Neural cell (in vitro differentiated cells): ENCODE results near the gene RPRD1B. TPM values are rescaled to one million over a fixed set of nuclear protein-coding genes. Genes with fewer than 3 reads are reported as not detected.

Experiments used
- H2AFZ ChIP-seq: fragments of 200-600, 300-800 bp; sonication (generic), shearing (Covaris generic); 2 replicates; pipeline ENCODE4 v1.6.0; 2014; ENCODE audit warnings: low read depth, mild to moderate bottlenecking, antibody characterized with exemption, low read length, moderate library complexity
- H3F3A ChIP-seq: fragments of 200-600 bp; shearing (Covaris generic); 2 replicates; pipeline ENCODE4 v1.6.1; 2016; ENCODE audit warnings: mild to moderate bottlenecking, moderate library complexity, mixed read lengths, antibody characterized with exemption, low read length; ENCODE audit not compliant: insufficient read depth, poor library complexity, severe bottlenecking
- H3K27ac ChIP-seq: fragments of 200-600, 300-800 bp; sonication (generic), shearing (Covaris generic); 2 replicates; pipeline ENCODE4 v1.5.1; 2014; ENCODE audit warnings: mild to moderate bottlenecking, low read length, moderate library complexity
- H3K27me3 ChIP-seq: fragments of 300-800, 200-600 bp; sonication (generic), shearing (Covaris generic); 2 replicates; pipeline ENCODE4 v1.6.0; 2014; ENCODE audit warnings: mild to moderate bottlenecking, low read depth, low read length, moderate library complexity; ENCODE audit not compliant: insufficient read depth
- H3K36me3 ChIP-seq: fragments of 300-800, 200-600 bp; sonication (generic), shearing (Covaris generic); 2 replicates; pipeline ENCODE4 v1.5.1; 2014; ENCODE audit warnings: mild to moderate bottlenecking, antibody characterized with exemption, low read length, moderate library complexity; ENCODE audit not compliant: insufficient read depth
- H3K4me2 ChIP-seq: fragments of 300-800, 200-600 bp; sonication (generic), shearing (Covaris generic); 2 replicates; pipeline ENCODE4 v1.6.0; 2014; ENCODE audit warnings: mild to moderate bottlenecking, low read length
- H3K4me3 ChIP-seq: fragments of 300-800, 200-600 bp; sonication (generic), shearing (Covaris generic); 2 replicates; pipeline ENCODE4 v1.5.1; 2014; ENCODE audit warnings: mild to moderate bottlenecking, low read length, moderate library complexity
- H3K79me2 ChIP-seq: fragments of 200-600 bp; shearing (Covaris generic); replicated peaks from 2 replicates; pipeline ENCODE4 v1.6.0; 2014; ENCODE audit warnings: mild to moderate bottlenecking, low read length, moderate library complexity; ENCODE audit not compliant: insufficient read depth
- H3K9ac ChIP-seq: fragments of 300-800, 200-600 bp; sonication (generic), shearing (Covaris generic); 2 replicates; pipeline ENCODE4 v1.6.1; 2016; ENCODE audit warnings: mild to moderate bottlenecking, low read length, mixed read lengths
- H3K9me2 ChIP-seq: fragments of 200-600 bp; shearing (Covaris generic); 2 replicates; pipeline ENCODE4 v1.6.1; 2016; ENCODE audit warnings: mild to moderate bottlenecking, low read length, mixed read lengths; ENCODE audit not compliant: insufficient read depth
- H3K9me3 ChIP-seq: fragments of 200-600, 300-800 bp; sonication (generic), shearing (Covaris generic); 2 replicates; pipeline ENCODE4 v1.6.1; 2016; ENCODE audit warnings: mild to moderate bottlenecking, mixed run types, low read length, moderate library complexity, mixed read lengths
- H4K20me1 ChIP-seq: fragments of 200-600 bp; shearing (Covaris generic); 2 replicates; pipeline ENCODE4 v1.6.1; 2016; ENCODE audit warnings: mild to moderate bottlenecking, mixed run types; ENCODE audit not compliant: insufficient read depth
- EP300 ChIP-seq: fragments of 450-650 bp; conservative IDR thresholded peaks from 2 replicates; pipeline ENCODE4 v1.6.1; 2014; ENCODE audit warnings: antibody characterized with exemption, mild to moderate bottlenecking, moderate library complexity; ENCODE audit not compliant: poor library complexity, severe bottlenecking
- EZH2 ChIP-seq: fragments of 200-600, 300-800 bp; shearing (Covaris generic), sonication (generic); IDR thresholded peaks from 2 replicates; pipeline ENCODE4 v1.6.1; 2014; ENCODE audit warnings: antibody characterized with exemption, low read length, borderline replicate concordance, mild to moderate bottlenecking; ENCODE audit not compliant: insufficient read depth, poor library complexity, severe bottlenecking
- MXI1 ChIP-seq: fragments of 450-650 bp; conservative IDR thresholded peaks from 2 replicates; pipeline ENCODE4 v1.6.1; 2014; ENCODE audit warnings: antibody characterized with exemption, mild to moderate bottlenecking; ENCODE audit not compliant: poor library complexity, severe bottlenecking
- POLR2AphosphoS5 ChIP-seq: IDR thresholded peaks from 2 replicates; pipeline ENCODE4 v1.6.1; 2012
- RAD21 ChIP-seq: fragments of 450-650 bp; conservative IDR thresholded peaks from 2 replicates; pipeline ENCODE4 v1.6.1; 2014; ENCODE audit warnings: antibody characterized with exemption, mild to moderate bottlenecking, moderate library complexity
- SMC3 ChIP-seq: fragments of 450-650 bp; conservative IDR thresholded peaks from 2 replicates; pipeline ENCODE4 v1.6.1; 2014; ENCODE audit warnings: antibody characterized with exemption, mild to moderate bottlenecking, moderate library complexity; ENCODE audit not compliant: poor library complexity
- TAF1 ChIP-seq: IDR thresholded peaks from 2 replicates; pipeline ENCODE4 v1.6.1; 2012; ENCODE audit warnings: low read depth
- polyA plus RNA-seq: library from polyadenylated mRNA; depleted of rRNA; stranded (reverse); fragments of >200 nt; gene quantifications from 2 replicates; pipeline ENCODE4 v1.2.3, GENCODE V29; 2014
- TF ChIP-seq, protein P1 (sequence below): fragments of 450-650 bp; IDR thresholded peaks from 2 replicates; pipeline ENCODE4 v1.5.1; 2014; ENCODE audit warnings: antibody characterized with exemption, mild to moderate bottlenecking, moderate library complexity; ENCODE audit not compliant: poor library complexity, severe bottlenecking
- TF ChIP-seq, protein P2 (sequence below): IDR thresholded peaks from 2 replicates; pipeline ENCODE4 v1.6.1; 2012; ENCODE audit warnings: borderline replicate concordance

RPRD1B gene
- polyA plus RNA-seq, 1 donor from 2014 or later, result 23.4 TPM

DNA sequence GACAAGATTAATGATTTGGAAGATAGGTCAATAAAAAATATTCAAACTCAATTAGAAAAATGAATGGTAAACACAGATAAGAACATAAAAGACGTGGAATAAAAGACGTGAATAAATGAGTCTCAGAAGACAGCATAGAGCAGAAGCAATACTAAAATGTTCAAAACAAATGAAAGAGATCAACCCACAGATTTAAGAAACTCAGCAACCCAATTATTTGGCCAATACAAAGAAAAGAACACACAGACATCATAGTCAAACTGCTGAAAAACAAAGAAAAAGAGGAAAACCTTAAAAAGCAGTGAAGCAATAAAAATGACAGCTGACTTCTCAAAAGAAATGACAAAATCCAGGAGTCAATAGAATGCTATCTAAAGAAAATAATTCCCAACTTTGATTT, 15.2 kb upstream of the RPRD1B start:
- Histone ChIP-seq H2AFZ (no peak overlapping the region), H3K4me3 (no peak overlapping the region), H3K4me2 (no peak overlapping the region), H3K79me2 (peaks cover 38% of the 10 kb centered on the region), H3K36me3 (no peaks in the 10 kb centered on the region), H3F3A (no peaks in the 10 kb centered on the region), H3K27ac (no peak overlapping the region), H3K9ac (no peak overlapping the region), H3K27me3 (no peaks in the 10 kb centered on the region), H3K9me2 (no peaks in the 10 kb centered on the region), H3K9me3 (no peaks in the 10 kb centered on the region), H4K20me1 (no peaks in the 10 kb centered on the region)
- TF ChIP-seq, protein P1, sequence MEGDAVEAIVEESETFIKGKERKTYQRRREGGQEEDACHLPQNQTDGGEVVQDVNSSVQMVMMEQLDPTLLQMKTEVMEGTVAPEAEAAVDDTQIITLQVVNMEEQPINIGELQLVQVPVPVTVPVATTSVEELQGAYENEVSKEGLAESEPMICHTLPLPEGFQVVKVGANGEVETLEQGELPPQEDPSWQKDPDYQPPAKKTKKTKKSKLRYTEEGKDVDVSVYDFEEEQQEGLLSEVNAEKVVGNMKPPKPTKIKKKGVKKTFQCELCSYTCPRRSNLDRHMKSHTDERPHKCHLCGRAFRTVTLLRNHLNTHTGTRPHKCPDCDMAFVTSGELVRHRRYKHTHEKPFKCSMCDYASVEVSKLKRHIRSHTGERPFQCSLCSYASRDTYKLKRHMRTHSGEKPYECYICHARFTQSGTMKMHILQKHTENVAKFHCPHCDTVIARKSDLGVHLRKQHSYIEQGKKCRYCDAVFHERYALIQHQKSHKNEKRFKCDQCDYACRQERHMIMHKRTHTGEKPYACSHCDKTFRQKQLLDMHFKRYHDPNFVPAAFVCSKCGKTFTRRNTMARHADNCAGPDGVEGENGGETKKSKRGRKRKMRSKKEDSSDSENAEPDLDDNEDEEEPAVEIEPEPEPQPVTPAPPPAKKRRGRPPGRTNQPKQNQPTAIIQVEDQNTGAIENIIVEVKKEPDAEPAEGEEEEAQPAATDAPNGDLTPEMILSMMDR, result no peak
- TF ChIP-seq SMC3 (no peak), POLR2AphosphoS5 (no peak), EZH2 (no peak), MXI1 (no peak), RAD21 (no peak), EP300 (no peak), TAF1 (no peak)
- TF ChIP-seq, protein P2, sequence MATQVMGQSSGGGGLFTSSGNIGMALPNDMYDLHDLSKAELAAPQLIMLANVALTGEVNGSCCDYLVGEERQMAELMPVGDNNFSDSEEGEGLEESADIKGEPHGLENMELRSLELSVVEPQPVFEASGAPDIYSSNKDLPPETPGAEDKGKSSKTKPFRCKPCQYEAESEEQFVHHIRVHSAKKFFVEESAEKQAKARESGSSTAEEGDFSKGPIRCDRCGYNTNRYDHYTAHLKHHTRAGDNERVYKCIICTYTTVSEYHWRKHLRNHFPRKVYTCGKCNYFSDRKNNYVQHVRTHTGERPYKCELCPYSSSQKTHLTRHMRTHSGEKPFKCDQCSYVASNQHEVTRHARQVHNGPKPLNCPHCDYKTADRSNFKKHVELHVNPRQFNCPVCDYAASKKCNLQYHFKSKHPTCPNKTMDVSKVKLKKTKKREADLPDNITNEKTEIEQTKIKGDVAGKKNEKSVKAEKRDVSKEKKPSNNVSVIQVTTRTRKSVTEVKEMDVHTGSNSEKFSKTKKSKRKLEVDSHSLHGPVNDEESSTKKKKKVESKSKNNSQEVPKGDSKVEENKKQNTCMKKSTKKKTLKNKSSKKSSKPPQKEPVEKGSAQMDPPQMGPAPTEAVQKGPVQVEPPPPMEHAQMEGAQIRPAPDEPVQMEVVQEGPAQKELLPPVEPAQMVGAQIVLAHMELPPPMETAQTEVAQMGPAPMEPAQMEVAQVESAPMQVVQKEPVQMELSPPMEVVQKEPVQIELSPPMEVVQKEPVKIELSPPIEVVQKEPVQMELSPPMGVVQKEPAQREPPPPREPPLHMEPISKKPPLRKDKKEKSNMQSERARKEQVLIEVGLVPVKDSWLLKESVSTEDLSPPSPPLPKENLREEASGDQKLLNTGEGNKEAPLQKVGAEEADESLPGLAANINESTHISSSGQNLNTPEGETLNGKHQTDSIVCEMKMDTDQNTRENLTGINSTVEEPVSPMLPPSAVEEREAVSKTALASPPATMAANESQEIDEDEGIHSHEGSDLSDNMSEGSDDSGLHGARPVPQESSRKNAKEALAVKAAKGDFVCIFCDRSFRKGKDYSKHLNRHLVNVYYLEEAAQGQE, result no peak

DNA sequence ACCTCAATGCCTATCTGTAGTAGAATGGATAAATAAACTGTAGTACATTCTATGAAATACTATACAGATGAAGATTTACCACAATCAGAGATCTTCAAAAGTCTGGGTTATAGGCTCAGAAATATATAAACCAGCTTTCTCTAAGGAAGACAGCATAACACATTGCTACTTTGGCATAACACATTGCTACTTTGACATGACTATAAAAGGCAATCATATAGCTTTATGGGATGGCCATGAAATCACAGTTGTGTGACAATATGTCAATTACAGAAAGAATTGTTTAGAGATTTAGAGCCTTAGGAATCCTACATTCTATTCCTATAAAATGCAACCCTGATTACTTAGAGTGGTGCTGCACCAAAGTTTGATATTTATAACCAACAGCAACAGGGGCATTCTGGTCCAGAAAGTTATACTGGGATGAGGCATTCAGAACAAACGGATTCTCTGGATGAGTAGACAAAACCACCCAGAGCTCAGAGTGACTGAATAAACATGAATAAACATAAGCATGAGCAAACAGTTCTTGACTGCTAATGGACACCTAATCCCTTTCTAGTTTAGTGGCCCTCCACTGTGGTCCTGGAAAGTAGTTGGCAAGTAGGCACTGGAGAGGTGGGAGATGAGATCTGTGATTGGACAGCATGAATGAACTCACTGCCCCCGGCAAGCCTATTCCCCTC, 12.3 kb upstream of the RPRD1B start:
- H3K27me3 ChIP-seq, result no peaks in the 10 kb centered on the region
- no peak overlapping the region for H3K27ac ChIP-seq
- H3K9ac ChIP-seq, result no peak overlapping the region
- TF ChIP-seq EZH2, result no peak
- TF ChIP-seq, protein P1, result no peak
- TF ChIP-seq MXI1, result no peak
- TF ChIP-seq TAF1, result no peak
- no peaks in the 10 kb centered on the region for H4K20me1 ChIP-seq
- H3K36me3 ChIP-seq, result no peaks in the 10 kb centered on the region
- H3K9me2 ChIP-seq, result no peaks in the 10 kb centered on the region
- H3K79me2 ChIP-seq, result peaks cover 59% of the 10 kb centered on the region
- H2AFZ ChIP-seq, result no peak overlapping the region
- H3K4me2 ChIP-seq, result no peak overlapping the region
- no peaks in the 10 kb centered on the region for H3F3A ChIP-seq
- no peaks in the 10 kb centered on the region for H3K9me3 ChIP-seq
- H3K4me3 ChIP-seq, result no peak overlapping the region
